ENCODE results near the gene EFHC1. TPM values are rescaled to one million over a fixed set of nuclear protein-coding genes. Genes with fewer than 3 reads are reported as not detected.

Gene EFHC1
- total and polyA plus RNA-seq, 2 donors = 27.8 to 75.6 TPM

GRCh38 chr6:52547647-52548352 lies 127.7 kb downstream of the EFHC1 start:
- no peaks in the 10 kb centered on the region for H3K36me3 ChIP-seq (ENCODE audit: control insufficient read depth in 2 of 2, insufficient read depth in 2 of 2, low read length in 1 of 2)
- no peaks in the 10 kb centered on the region for H3K27me3 ChIP-seq (ENCODE audit: control insufficient read depth in 2 of 2, insufficient read depth in 1 of 2, low read length in 1 of 2)
- 95% methylated on average over 9 of the region's 9 CpGs for WGBS
- H3K9me3 ChIP-seq (ENCODE audit: control insufficient read depth in 2 of 2, insufficient read depth in 1 of 2, low read length in 1 of 2) = no peaks in the 10 kb centered on the region
- H3K27ac ChIP-seq (ENCODE audit: low read depth in 1 of 2, low read length in 1 of 2) = no peak overlapping the region
- H3K4me3 ChIP-seq (ENCODE audit: low read length in 2 of 2) = no peak overlapping the region
- H3K4me1 ChIP-seq (ENCODE audit: control insufficient read depth in 2 of 2, insufficient read depth in 2 of 2, low read length in 2 of 2) = peaks cover 0 to 2% of the 10 kb centered on the region in 2 donors
- DNase-seq (ENCODE audit: low read depth in 6 of 9, low spot score in 9 of 9) = no peak

DNA sequence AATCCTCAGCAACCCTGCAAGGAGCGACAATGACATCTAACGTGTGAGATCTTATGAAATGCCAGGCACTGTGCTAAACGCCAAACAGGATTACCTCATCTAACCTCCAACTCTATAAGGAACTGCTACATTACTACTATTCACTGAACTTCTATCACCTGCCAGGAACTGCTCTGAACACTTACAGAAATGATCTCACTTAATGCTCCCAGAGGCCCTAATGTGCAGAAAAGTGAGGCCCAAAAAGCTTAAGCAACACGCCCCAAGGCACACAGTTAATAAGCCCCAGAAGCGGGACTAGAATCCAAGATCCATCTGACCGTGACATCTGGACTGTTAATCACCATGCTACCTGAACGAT lies 128.2 kb downstream of the EFHC1 start:
- 97% methylated on average over 7 of the region's 7 CpGs for WGBS
- no peak overlapping the region for H3K27ac ChIP-seq (ENCODE audit: low read depth in 1 of 2, low read length in 1 of 2)

DNA sequence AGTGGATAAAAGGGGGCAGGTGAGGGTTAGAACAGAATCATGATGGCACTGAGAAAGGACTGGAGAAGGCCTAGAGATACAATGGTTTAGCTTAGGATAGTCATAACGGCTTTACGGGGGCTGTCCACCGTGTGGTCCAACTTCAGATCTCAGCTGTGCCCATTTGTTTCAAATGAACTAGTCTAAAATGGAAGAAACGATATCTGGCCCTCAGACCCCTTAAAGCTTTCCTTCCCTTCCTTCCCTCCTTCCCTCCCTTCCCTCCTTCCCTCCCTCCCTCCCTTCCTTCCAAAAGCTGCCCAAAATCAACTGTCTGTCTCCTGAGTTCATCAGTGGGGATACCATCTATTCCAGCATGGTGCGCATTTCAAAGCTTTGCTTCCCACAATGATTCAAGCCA lies 128.9 kb downstream of the EFHC1 start:
- H3K9me3 ChIP-seq (ENCODE audit: control insufficient read depth in 2 of 2, insufficient read depth in 1 of 2, low read length in 1 of 2) = no peaks in the 10 kb centered on the region
- H3K27ac ChIP-seq (ENCODE audit: low read depth in 1 of 2, low read length in 1 of 2) = no peak overlapping the region
- H3K27me3 ChIP-seq (ENCODE audit: control insufficient read depth in 2 of 2, insufficient read depth in 1 of 2, low read length in 1 of 2) = no peaks in the 10 kb centered on the region
- 98% methylated on average over 5 of the region's 5 CpGs for WGBS
- no peak for DNase-seq (ENCODE audit: low read depth in 6 of 9, low spot score in 9 of 9)
- H3K36me3 ChIP-seq (ENCODE audit: control insufficient read depth in 2 of 2, insufficient read depth in 2 of 2, low read length in 1 of 2) = no peaks in the 10 kb centered on the region
- H3K4me3 ChIP-seq (ENCODE audit: low read length in 2 of 2) = no peak overlapping the region
- H3K4me1 ChIP-seq (ENCODE audit: control insufficient read depth in 2 of 2, insufficient read depth in 2 of 2, low read length in 2 of 2) = peaks cover 0 to 2% of the 10 kb centered on the region in 2 donors

More for the DNA sequence above, 128.2 kb downstream of the EFHC1 start:
- peaks cover 0 to 2% of the 10 kb centered on the region in 2 donors for H3K4me1 ChIP-seq (ENCODE audit: control insufficient read depth in 2 of 2, insufficient read depth in 2 of 2, low read length in 2 of 2)
- DNase-seq (ENCODE audit: low read depth in 6 of 9, low spot score in 9 of 9) = no peak
- H3K27me3 ChIP-seq (ENCODE audit: control insufficient read depth in 2 of 2, insufficient read depth in 1 of 2, low read length in 1 of 2) = no peaks in the 10 kb centered on the region
- no peaks in the 10 kb centered on the region for H3K9me3 ChIP-seq (ENCODE audit: control insufficient read depth in 2 of 2, insufficient read depth in 1 of 2, low read length in 1 of 2)
- no peaks in the 10 kb centered on the region for H3K36me3 ChIP-seq (ENCODE audit: control insufficient read depth in 2 of 2, insufficient read depth in 2 of 2, low read length in 1 of 2)
- H3K4me3 ChIP-seq (ENCODE audit: low read length in 2 of 2) = no peak overlapping the region

- Histone ChIP-seq H3K9me3 (ENCODE audit: control insufficient read depth in 2 of 2, insufficient read depth in 1 of 2, low read length in 1 of 2) (no peaks in the 10 kb centered on the region), H3K27ac (ENCODE audit: low read depth in 1 of 2, low read length in 1 of 2) (no peak overlapping the region), H3K36me3 (ENCODE audit: control insufficient read depth in 2 of 2, insufficient read depth in 2 of 2, low read length in 1 of 2) (no peaks in the 10 kb centered on the region), H3K4me1 (ENCODE audit: control insufficient read depth in 2 of 2, insufficient read depth in 2 of 2, low read length in 2 of 2) (peaks cover 0 to 2% of the 10 kb centered on the region in 2 donors), H3K27me3 (ENCODE audit: control insufficient read depth in 2 of 2, insufficient read depth in 1 of 2, low read length in 1 of 2) (no peaks in the 10 kb centered on the region), H3K4me3 (ENCODE audit: low read length in 2 of 2) (no peak overlapping the region)
- no peak for DNase-seq (ENCODE audit: low read depth in 6 of 9, low spot score in 9 of 9)
- 96% methylated on average over 4 of the region's 4 CpGs for WGBS
These were observed 129.3 kb downstream of the EFHC1 start for GRCh38 chr6:52549428-52549827.

DNA sequence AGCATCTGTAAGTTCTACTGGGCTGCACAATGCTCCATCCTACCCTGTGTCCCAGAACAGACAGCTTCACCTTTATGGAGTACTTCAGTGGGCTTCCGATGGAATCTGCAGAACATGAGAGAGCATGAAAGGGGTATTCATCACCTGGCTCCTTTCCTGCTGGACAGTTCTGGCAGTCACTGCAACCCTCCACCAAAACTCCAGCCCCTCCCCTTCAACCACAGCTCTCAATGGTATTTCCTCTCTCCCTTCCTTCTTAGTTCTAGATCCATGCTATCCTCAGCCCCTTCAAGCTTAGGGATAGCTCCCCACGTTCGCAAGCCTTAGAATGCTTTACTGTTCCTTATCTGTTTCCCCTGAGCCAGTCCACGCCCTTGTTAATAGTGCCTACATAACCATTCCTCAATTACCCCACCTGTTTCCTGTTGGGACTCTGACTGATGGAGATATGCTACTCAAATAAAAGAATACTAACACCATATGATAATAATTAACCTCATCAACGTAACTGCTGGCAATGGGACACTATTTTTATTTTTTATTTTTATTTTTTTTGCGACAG lies 130.0 kb downstream of the EFHC1 start:
- WGBS = 88% methylated on average over 6 of the region's 6 CpGs
- H3K4me1 ChIP-seq (ENCODE audit: control insufficient read depth in 2 of 2, insufficient read depth in 2 of 2, low read length in 2 of 2) = peaks cover 0 to 2% of the 10 kb centered on the region in 2 donors
- H3K27me3 ChIP-seq (ENCODE audit: control insufficient read depth in 2 of 2, insufficient read depth in 1 of 2, low read length in 1 of 2) = no peaks in the 10 kb centered on the region
- no peaks in the 10 kb centered on the region for H3K9me3 ChIP-seq (ENCODE audit: control insufficient read depth in 2 of 2, insufficient read depth in 1 of 2, low read length in 1 of 2)
- H3K4me3 ChIP-seq (ENCODE audit: low read length in 2 of 2) = no peak overlapping the region
- H3K36me3 ChIP-seq (ENCODE audit: control insufficient read depth in 2 of 2, insufficient read depth in 2 of 2, low read length in 1 of 2) = no peaks in the 10 kb centered on the region
- H3K27ac ChIP-seq (ENCODE audit: low read depth in 1 of 2, low read length in 1 of 2) = no peak overlapping the region
- no peak for DNase-seq (ENCODE audit: low read depth in 6 of 9, low spot score in 9 of 9)

- H3K27me3 ChIP-seq (ENCODE audit: control insufficient read depth in 2 of 2, insufficient read depth in 1 of 2, low read length in 1 of 2) = no peaks in the 10 kb centered on the region
- no peak overlapping the region for H3K27ac ChIP-seq (ENCODE audit: low read depth in 1 of 2, low read length in 1 of 2)
- no peaks in the 10 kb centered on the region for H3K9me3 ChIP-seq (ENCODE audit: control insufficient read depth in 2 of 2, insufficient read depth in 1 of 2, low read length in 1 of 2)
- no peak for DNase-seq (ENCODE audit: low read depth in 6 of 9, low spot score in 9 of 9)
- H3K4me1 ChIP-seq (ENCODE audit: control insufficient read depth in 2 of 2, insufficient read depth in 2 of 2, low read length in 2 of 2) = peaks cover 0 to 2% of the 10 kb centered on the region in 2 donors
- H3K4me3 ChIP-seq (ENCODE audit: low read length in 2 of 2) = no peak overlapping the region
- H3K36me3 ChIP-seq (ENCODE audit: control insufficient read depth in 2 of 2, insufficient read depth in 2 of 2, low read length in 1 of 2) = no peaks in the 10 kb centered on the region
- WGBS = 78% methylated on average over 5 of the region's 5 CpGs
These were observed 130.7 kb downstream of the EFHC1 start for GRCh38 chr6:52550870-52551269.

DNA sequence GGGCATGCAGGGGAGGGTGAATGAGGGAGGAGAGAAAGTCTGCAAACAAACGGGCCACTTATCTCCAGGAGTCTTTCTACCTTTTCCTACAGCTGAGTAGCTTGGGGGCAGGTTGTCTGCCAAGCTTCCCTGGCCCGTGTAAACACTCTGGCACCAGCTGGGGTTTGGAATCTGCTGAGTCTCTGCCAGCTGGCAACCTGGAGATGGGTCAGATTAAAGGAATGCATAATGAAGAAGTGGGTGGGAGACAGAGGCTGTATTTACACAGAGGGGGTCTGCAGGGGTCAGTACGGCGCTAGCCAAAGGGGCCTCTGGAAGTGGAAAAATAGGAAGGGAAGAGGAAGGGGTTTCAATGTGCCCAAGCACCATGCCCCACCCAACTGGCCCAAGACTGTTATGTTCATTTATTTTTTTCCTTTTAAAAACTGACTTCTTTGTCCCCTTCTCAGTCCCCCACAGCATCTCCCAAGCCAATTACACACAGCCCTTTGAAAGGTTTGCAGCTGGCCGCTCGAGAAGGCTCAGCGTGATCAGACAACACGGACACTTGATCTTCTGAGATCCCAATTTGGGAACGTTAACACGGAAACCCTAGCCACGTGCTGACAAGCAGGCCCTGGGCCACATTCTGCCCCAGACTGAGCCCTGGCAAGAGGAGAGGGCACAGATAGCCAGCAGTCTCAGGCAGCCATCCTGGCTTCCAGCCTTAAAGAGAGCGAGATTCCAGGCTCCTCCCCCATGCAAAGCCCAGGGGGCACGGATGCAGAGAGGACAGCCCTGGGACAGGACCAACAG lies 131.5 kb downstream of the EFHC1 start:
- Histone ChIP-seq H3K9me3 (ENCODE audit: control insufficient read depth in 2 of 2, insufficient read depth in 1 of 2, low read length in 1 of 2) (no peaks in the 10 kb centered on the region), H3K27me3 (ENCODE audit: control insufficient read depth in 2 of 2, insufficient read depth in 1 of 2, low read length in 1 of 2) (no peaks in the 10 kb centered on the region), H3K27ac (ENCODE audit: low read depth in 1 of 2, low read length in 1 of 2) (no peak overlapping the region), H3K4me1 (ENCODE audit: control insufficient read depth in 2 of 2, insufficient read depth in 2 of 2, low read length in 2 of 2) (peaks cover 0 to 2% of the 10 kb centered on the region in 2 donors), H3K36me3 (ENCODE audit: control insufficient read depth in 2 of 2, insufficient read depth in 2 of 2, low read length in 1 of 2) (no peaks in the 10 kb centered on the region), H3K4me3 (ENCODE audit: low read length in 2 of 2) (no peak overlapping the region)
- DNase-seq (ENCODE audit: low read depth in 6 of 9, low spot score in 9 of 9) = no peak
- WGBS = 84% methylated on average over 13 of the region's 13 CpGs

DNA sequence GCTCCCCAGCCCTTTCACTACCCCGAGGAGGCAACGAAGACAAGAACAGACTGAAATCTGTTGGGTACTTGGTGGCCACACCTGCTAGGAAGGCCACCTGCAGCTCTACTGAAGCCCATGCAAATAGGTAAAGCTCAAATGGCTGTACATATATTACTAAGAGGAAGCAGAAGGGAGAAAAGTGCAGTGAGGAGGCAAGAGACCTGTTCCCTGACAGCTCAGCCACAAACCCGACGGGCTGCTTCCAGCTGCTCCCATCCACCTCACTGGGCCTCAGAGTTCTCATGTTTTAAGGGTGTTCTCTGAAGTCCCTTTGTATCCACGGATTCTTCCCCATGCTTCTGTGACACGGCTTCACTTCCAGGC lies 132.1 kb downstream of the EFHC1 start:
- Histone ChIP-seq H3K27me3 (ENCODE audit: control insufficient read depth in 2 of 2, insufficient read depth in 1 of 2, low read length in 1 of 2) (no peaks in the 10 kb centered on the region), H3K9me3 (ENCODE audit: control insufficient read depth in 2 of 2, insufficient read depth in 1 of 2, low read length in 1 of 2) (no peaks in the 10 kb centered on the region), H3K27ac (ENCODE audit: low read depth in 1 of 2, low read length in 1 of 2) (no peak overlapping the region), H3K4me3 (ENCODE audit: low read length in 2 of 2) (no peak overlapping the region), H3K4me1 (ENCODE audit: control insufficient read depth in 2 of 2, insufficient read depth in 2 of 2, low read length in 2 of 2) (peaks cover 0 to 2% of the 10 kb centered on the region in 2 donors), H3K36me3 (ENCODE audit: control insufficient read depth in 2 of 2, insufficient read depth in 2 of 2, low read length in 1 of 2) (no peaks in the 10 kb centered on the region)
- DNase-seq (ENCODE audit: low read depth in 6 of 9, low spot score in 9 of 9) = no peak
- WGBS = 74% methylated on average over 6 of the region's 6 CpGs

DNA sequence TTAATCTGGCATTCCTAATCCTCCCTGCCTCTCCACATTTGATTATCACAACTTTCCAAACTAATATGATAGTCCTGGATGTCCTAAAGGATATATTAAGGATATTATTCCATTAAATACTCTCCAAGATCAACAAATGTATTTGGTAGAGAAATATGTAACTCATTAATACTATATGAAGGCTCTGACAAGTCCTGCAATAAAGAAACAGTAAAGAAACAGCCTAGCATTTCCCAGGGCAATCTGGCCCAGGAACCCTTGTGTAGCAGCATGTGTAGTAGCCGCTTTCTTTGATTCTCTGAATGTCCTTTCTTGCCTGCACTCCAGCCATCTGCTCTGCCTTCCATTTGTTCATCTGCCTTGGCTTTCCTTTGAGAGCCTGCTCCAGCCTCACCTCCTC lies 133.0 kb downstream of the EFHC1 start:
- peaks cover 0 to 2% of the 10 kb centered on the region in 2 donors for H3K4me1 ChIP-seq (ENCODE audit: control insufficient read depth in 2 of 2, insufficient read depth in 2 of 2, low read length in 2 of 2)
- H3K27me3 ChIP-seq (ENCODE audit: control insufficient read depth in 2 of 2, insufficient read depth in 1 of 2, low read length in 1 of 2) = no peaks in the 10 kb centered on the region
- DNase-seq (ENCODE audit: low read depth in 6 of 9, low spot score in 9 of 9) = no peak
- H3K9me3 ChIP-seq (ENCODE audit: control insufficient read depth in 2 of 2, insufficient read depth in 1 of 2, low read length in 1 of 2) = no peaks in the 10 kb centered on the region
- WGBS = 98% methylated on average over 1 of the region's 1 CpG
- no peak overlapping the region for H3K27ac ChIP-seq (ENCODE audit: low read depth in 1 of 2, low read length in 1 of 2)
- no peak overlapping the region for H3K4me3 ChIP-seq (ENCODE audit: low read length in 2 of 2)
- H3K36me3 ChIP-seq (ENCODE audit: control insufficient read depth in 2 of 2, insufficient read depth in 2 of 2, low read length in 1 of 2) = no peaks in the 10 kb centered on the region

All from thymus (tissue), 11 donors.